CD8-positive, alpha-beta memory T cell (primary cell): ENCODE data around the gene COL9A3. TPM values are rescaled to one million over a fixed set of nuclear protein-coding genes. Genes with fewer than 3 reads are reported as not detected.
A peak's percentile ranks its signal among the peaks of the same experiment; 100 is the strongest.

Experiments
- CTCF ChIA-PET: fragments of 350-600 bp; sonication (Branson Sonifier 250); formaldehyde crosslinking; loops from one replicate; lab custom pipeline; 2021; ENCODE audit warnings: antibody characterized with exemption; lab: Charles Lee
- POLR2A ChIA-PET: fragments of 350-600 bp; sonication (Branson Sonifier 250); formaldehyde crosslinking; loops from one replicate; lab custom pipeline; 2021; ENCODE audit warnings: antibody characterized with exemption; lab: Charles Lee
- DNase-seq, 5 donors: peaks; one replicate each; pipeline versions ENCODE4 v3.0.0 to v3.0.0-alpha.2; 2020 to 2022; ENCODE audit warnings: mixed read lengths in 1 of 5
- H3K27ac ChIP-seq: one replicate; pipeline ENCODE4 v1.7.0; 2013; ENCODE audit warnings: low read depth, mild to moderate bottlenecking, low read length, moderate library complexity
- H3K27me3 ChIP-seq: 2 replicates; pipeline ENCODE4 v1.7.0; 2013; ENCODE audit warnings: low read length, mild to moderate bottlenecking; ENCODE audit not compliant: insufficient read depth, poor library complexity, severe bottlenecking
- H3K36me3 ChIP-seq: 2 replicates; pipeline ENCODE4 v1.7.0; 2013; ENCODE audit warnings: mild to moderate bottlenecking, low read length, moderate library complexity; ENCODE audit not compliant: insufficient read depth
- H3K4me1 ChIP-seq: 2 replicates; pipeline ENCODE4 v1.7.0; 2013; ENCODE audit warnings: mild to moderate bottlenecking, low read length, moderate library complexity; ENCODE audit not compliant: insufficient read depth
- H3K4me3 ChIP-seq: 2 replicates; pipeline ENCODE4 v1.7.0; 2013; ENCODE audit warnings: mild to moderate bottlenecking, low read length
- H3K9me3 ChIP-seq: 2 replicates; pipeline ENCODE4 v1.7.0; 2013; ENCODE audit warnings: mild to moderate bottlenecking, low read length
- H3K27ac Mint-ChIP-seq, 8 donors: one replicate each; pipeline ENCODE4 v1.8.0; 2020 to 2021; ENCODE audit warnings: mixed read lengths in 8 of 8, mild to moderate bottlenecking in 6 of 8, inconsistent platforms in 3 of 8, moderate library complexity in 3 of 8
- H3K27me3 Mint-ChIP-seq, 2 donors: one replicate each; pipeline ENCODE4 v1.8.0; 2020 to 2021; ENCODE audit warnings: mixed read lengths in 2 of 2, mild to moderate bottlenecking in 1 of 2, moderate library complexity in 1 of 2
- H3K36me3 Mint-ChIP-seq, 3 donors: one replicate each; pipeline ENCODE4 v1.8.0; 2020 to 2021; ENCODE audit warnings: mixed read lengths in 3 of 3, inconsistent platforms in 1 of 3, mild to moderate bottlenecking in 1 of 3
- H3K4me1 Mint-ChIP-seq, 3 donors: one replicate each; pipeline ENCODE4 v1.8.0; 2020 to 2021; ENCODE audit warnings: mixed read lengths in 3 of 3, inconsistent platforms in 1 of 3, mild to moderate bottlenecking in 1 of 3
- H3K4me3 Mint-ChIP-seq, 7 donors: one replicate each; pipeline ENCODE4 v1.8.0; 2020 to 2021; ENCODE audit warnings: mixed read lengths in 7 of 7, mild to moderate bottlenecking in 6 of 7, moderate library complexity in 4 of 7, inconsistent platforms in 2 of 7
- H3K9me3 Mint-ChIP-seq, 5 donors: one replicate each; pipeline ENCODE4 v1.8.0; 2020 to 2022; ENCODE audit warnings: mixed read lengths in 5 of 5, mild to moderate bottlenecking in 3 of 5, moderate library complexity in 2 of 5, inconsistent platforms in 1 of 5
- polyA plus RNA-seq: library from polyadenylated mRNA; unstranded; fragments of 300-500 nt; fragmentation: Illumina TruSeq; gene quantifications from one replicate; pipeline ENCODE4 v1.2.3, GENCODE V29; 2021
- total RNA-seq, 2 experiments: library from RNA; stranded (reverse); gene quantifications; one replicate each; pipeline ENCODE4 v1.2.3, GENCODE V29; 2021

Gene COL9A3
- total and polyA plus RNA-seq, 3 experiments from 2014 or later = not detected

GRCh38 chr20:62836967-62837490, 20.2 kb downstream of the COL9A3 start:
- no peaks in the 10 kb centered on the region for H3K36me3 Mint-ChIP-seq
- peaks cover 1 to 5% of the 10 kb centered on the region in 2 donors for H3K27me3 Mint-ChIP-seq
- no peaks in the 10 kb centered on the region for H3K4me1 ChIP-seq
- H3K4me1 Mint-ChIP-seq = peaks cover 0 to 10% (median 1%) of the 10 kb centered on the region in 3 donors
- H3K9me3 Mint-ChIP-seq = no peaks in the 10 kb centered on the region
- CTCF ChIA-PET = no interaction called here
- H3K4me3 ChIP-seq = no peak overlapping the region
- no peak for DNase-seq
- no peak overlapping the region for H3K27ac ChIP-seq
- no peaks in the 10 kb centered on the region for H3K9me3 ChIP-seq
- POLR2A ChIA-PET = no interaction called here
- H3K27me3 ChIP-seq = no peaks in the 10 kb centered on the region
- H3K27ac Mint-ChIP-seq = no peak overlapping the region
- no peaks in the 10 kb centered on the region for H3K36me3 ChIP-seq
- no peak overlapping the region for H3K4me3 Mint-ChIP-seq

GRCh38 chr20:62837790-62838127, 20.9 kb downstream of the COL9A3 start:
- H3K4me3 ChIP-seq = no peak overlapping the region
- no peaks in the 10 kb centered on the region for H3K4me1 ChIP-seq
- Mint-ChIP-seq H3K9me3 (no peaks in the 10 kb centered on the region), H3K36me3 (no peaks in the 10 kb centered on the region), H3K4me3 (no peak overlapping the region), H3K4me1 (peaks cover 0 to 3% (median 0%) of the 10 kb centered on the region in 3 donors), H3K27ac (no peak overlapping the region), H3K27me3 (peaks cover 1 to 5% of the 10 kb centered on the region in 2 donors)
- no peak overlapping the region for H3K27ac ChIP-seq
- H3K36me3 ChIP-seq = no peaks in the 10 kb centered on the region
- POLR2A ChIA-PET = interaction anchor here (0.6 kb wide), 1 partner anchor 29 kb away, joined by 12 read pairs; no protein-coding TSS in a partner anchor
- H3K9me3 ChIP-seq = no peaks in the 10 kb centered on the region
- H3K27me3 ChIP-seq = no peaks in the 10 kb centered on the region
- no peak for DNase-seq
- CTCF ChIA-PET = no interaction called here

DNA sequence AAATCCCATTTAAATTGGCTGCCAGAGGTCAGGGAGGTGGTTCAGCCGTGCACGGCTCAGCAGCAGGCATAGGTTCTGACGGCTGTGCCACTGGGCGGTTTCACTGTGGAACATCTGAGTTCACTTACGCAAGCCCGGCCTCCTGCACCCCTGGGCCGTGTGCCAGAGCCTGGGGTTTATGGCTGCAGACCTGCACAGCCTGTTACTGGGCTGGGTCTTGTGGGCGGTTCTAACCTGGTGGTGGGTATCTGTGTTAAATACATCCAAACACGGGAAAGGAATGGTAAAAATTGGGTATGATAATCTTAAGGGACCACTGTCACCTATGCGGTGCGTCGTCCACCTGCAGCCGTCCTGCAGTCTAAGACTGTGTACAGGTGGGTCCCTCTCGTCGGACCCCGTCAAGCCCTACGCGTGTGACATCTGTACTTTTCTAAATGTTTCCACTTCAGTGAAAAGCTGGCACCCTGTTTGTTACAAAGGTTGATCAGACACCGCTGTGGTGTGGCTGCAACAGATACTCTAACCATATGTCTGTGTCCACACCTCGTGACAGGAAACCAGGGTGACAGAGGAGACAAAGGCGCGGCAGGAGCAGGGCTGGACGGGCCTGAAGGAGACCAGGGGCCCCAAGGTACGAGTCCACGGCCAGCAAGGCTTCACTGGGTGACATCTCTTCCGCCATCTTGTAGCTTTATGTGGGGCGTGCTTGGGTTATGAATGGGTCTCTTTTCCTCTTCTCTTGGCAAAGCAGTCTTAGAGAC, 21.5 kb downstream of the COL9A3 start:
- H3K9me3 ChIP-seq = no peaks in the 10 kb centered on the region
- no peaks in the 10 kb centered on the region for H3K9me3 Mint-ChIP-seq
- H3K27ac Mint-ChIP-seq = peak overlapping the region in 1 of 8 donors; percentile 26
- H3K4me1 Mint-ChIP-seq = no peaks in the 10 kb centered on the region
- H3K4me1 ChIP-seq = no peaks in the 10 kb centered on the region
- no peaks in the 10 kb centered on the region for H3K36me3 ChIP-seq
- H3K4me3 ChIP-seq = no peak overlapping the region
- no peaks in the 10 kb centered on the region for H3K27me3 ChIP-seq
- no peaks in the 10 kb centered on the region for H3K36me3 Mint-ChIP-seq
- CTCF ChIA-PET = no interaction called here
- POLR2A ChIA-PET = interaction anchor here (0.6 kb wide), 1 partner anchor 30 kb away, joined by 12 read pairs; no protein-coding TSS in a partner anchor
- H3K4me3 Mint-ChIP-seq = no peak overlapping the region
- H3K27me3 Mint-ChIP-seq = peaks cover 1 to 5% of the 10 kb centered on the region in 2 donors
- DNase-seq = no peak
- H3K27ac ChIP-seq = no peak overlapping the region

DNA sequence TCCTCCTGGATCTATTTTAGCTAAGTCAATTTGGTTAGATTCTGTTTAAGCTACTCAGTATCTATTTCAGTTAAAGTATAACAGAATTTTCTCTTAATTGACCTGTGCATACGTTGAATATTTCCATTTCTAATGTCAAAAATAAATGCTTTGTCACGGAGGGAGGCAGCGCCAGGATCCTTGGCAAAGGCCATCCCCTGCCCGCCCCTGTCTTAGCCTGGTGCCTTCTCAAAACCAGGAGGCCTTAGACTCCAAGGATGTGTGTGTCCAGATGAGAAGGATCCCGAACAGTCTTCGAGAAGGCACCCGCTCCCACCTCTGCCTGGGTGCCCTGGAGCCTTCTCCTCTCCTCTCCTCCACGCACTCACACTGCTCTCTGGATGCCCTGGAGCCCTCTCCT, 22.4 kb downstream of the COL9A3 start:
- no peaks in the 10 kb centered on the region for H3K9me3 Mint-ChIP-seq
- H3K9me3 ChIP-seq = no peaks in the 10 kb centered on the region
- H3K4me1 ChIP-seq = no peaks in the 10 kb centered on the region
- H3K4me1 Mint-ChIP-seq = no peaks in the 10 kb centered on the region
- CTCF ChIA-PET = no interaction called here
- POLR2A ChIA-PET = no interaction called here
- H3K4me3 Mint-ChIP-seq = no peak overlapping the region
- H3K36me3 ChIP-seq = no peaks in the 10 kb centered on the region
- DNase-seq = no peak
- peaks cover 1 to 5% of the 10 kb centered on the region in 2 donors for H3K27me3 Mint-ChIP-seq
- no peak overlapping the region for H3K27ac Mint-ChIP-seq
- H3K4me3 ChIP-seq = no peak overlapping the region
- H3K27ac ChIP-seq = no peak overlapping the region
- H3K27me3 ChIP-seq = no peaks in the 10 kb centered on the region
- H3K36me3 Mint-ChIP-seq = peaks cover 0 to 1% (median 0%) of the 10 kb centered on the region in 3 donors

GRCh38 chr20:62839816-62840215, 23.0 kb downstream of the COL9A3 start:
- H3K27me3 Mint-ChIP-seq = peaks cover 1 to 5% of the 10 kb centered on the region in 2 donors
- CTCF ChIA-PET = no interaction called here
- peak overlapping the region in 3 of 8 donors; percentile 27 to 74 (median 48) for H3K27ac Mint-ChIP-seq

DNA sequence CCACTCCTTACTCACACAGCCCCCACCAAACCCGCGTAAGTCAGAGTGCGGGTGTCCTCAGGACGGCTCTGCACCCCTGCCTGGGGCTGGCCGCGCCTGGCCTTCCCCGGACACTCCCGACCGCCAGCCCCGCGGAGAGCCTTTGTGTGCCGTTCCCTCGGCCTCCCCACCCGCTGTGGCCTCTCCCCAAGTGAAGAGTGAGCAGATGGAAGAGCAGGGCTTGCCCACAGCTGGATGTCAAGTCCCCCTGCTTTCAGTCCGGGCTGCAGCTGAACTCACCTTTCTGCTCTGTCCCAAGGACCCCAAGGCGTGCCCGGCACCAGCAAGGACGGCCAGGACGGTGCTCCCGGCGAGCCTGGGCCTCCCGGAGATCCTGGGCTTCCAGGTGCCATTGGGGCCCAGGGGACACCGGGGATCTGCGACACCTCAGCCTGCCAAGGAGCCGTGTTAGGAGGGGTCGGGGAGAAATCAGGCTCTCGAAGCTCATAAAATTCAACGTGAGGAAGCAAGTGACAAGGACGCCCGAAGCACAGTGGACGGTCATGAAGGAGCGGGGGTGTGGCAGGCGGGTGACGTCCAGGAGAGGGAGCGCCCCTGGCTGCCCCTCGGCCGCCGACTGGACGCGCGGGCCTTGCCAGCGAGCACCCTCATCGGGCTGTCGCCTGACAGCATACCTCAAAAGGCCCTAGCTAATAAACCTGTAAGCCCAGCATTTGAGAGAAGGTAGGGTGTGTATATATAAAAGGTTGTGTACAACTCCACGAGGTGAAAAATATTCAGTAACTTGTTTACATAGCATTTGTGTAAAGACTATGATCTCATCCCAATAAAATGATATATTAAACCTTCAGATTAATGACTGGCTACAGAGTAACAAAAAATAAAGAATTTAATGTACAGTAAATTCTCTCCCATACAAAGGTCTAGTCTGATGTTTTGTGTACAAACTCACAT, 23.7 kb downstream of the COL9A3 start:
- no peaks in the 10 kb centered on the region for H3K9me3 ChIP-seq
- no peaks in the 10 kb centered on the region for H3K27me3 ChIP-seq
- Mint-ChIP-seq H3K9me3 (no peaks in the 10 kb centered on the region), H3K4me3 (no peak overlapping the region), H3K36me3 (peaks cover 0 to 4% (median 0%) of the 10 kb centered on the region in 3 donors), H3K4me1 (no peaks in the 10 kb centered on the region), H3K27me3 (peaks cover 1 to 2% of the 10 kb centered on the region in 2 donors), H3K27ac (peak overlapping the region in 1 of 8 donors; percentile 74)
- no peaks in the 10 kb centered on the region for H3K36me3 ChIP-seq
- no peaks in the 10 kb centered on the region for H3K4me1 ChIP-seq
- H3K4me3 ChIP-seq = no peak overlapping the region
- no peak overlapping the region for H3K27ac ChIP-seq
- no peak for DNase-seq
- CTCF ChIA-PET = no interaction called here
- POLR2A ChIA-PET = no interaction called here

More at GRCh38 chr20:62839816-62840215, 23.0 kb downstream of the COL9A3 start:
- H3K9me3 Mint-ChIP-seq = no peaks in the 10 kb centered on the region
- H3K27me3 ChIP-seq = no peaks in the 10 kb centered on the region
- no peaks in the 10 kb centered on the region for H3K9me3 ChIP-seq
- no peak overlapping the region for H3K27ac ChIP-seq
- DNase-seq = no peak
- H3K4me3 Mint-ChIP-seq = no peak overlapping the region
- no peaks in the 10 kb centered on the region for H3K4me1 ChIP-seq
- H3K36me3 Mint-ChIP-seq = peaks cover 0 to 1% (median 0%) of the 10 kb centered on the region in 3 donors
- H3K4me1 Mint-ChIP-seq = no peaks in the 10 kb centered on the region
- no peaks in the 10 kb centered on the region for H3K36me3 ChIP-seq
- no peak overlapping the region for H3K4me3 ChIP-seq
- POLR2A ChIA-PET = no interaction called here

DNA sequence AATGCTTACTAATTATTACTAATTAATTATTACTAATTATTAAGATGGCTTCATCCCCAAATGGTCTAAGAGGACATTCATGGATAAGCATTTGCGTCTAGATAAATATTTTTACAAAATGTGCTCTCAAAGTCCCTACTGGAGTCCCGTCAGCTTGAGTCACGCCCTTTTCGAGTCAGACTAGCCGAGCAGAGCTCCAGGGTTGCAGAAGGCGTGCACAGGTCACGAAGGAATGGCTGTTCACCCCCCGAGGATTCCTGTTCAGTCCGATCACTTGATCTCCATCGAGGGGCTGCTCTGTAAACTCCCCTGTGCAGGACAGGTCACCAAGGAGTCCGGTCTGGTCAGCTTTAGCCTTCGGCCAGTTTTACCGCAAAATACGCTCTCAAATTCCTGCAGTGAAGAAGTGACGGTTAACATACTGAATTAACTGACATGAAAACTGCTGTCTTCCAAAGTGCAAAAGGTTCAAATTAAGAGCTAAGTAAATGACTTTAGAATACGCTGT, 24.9 kb downstream of the COL9A3 start:
- Histone ChIP-seq H3K4me1 (no peaks in the 10 kb centered on the region), H3K36me3 (no peaks in the 10 kb centered on the region), H3K27ac (no peak overlapping the region), H3K4me3 (no peak overlapping the region), H3K27me3 (no peaks in the 10 kb centered on the region), H3K9me3 (no peaks in the 10 kb centered on the region)
- DNase-seq = no peak
- Mint-ChIP-seq H3K4me3 (no peak overlapping the region), H3K36me3 (peaks cover 0 to 13% (median 0%) of the 10 kb centered on the region in 3 donors), H3K4me1 (no peaks in the 10 kb centered on the region), H3K9me3 (no peaks in the 10 kb centered on the region), H3K27ac (no peak overlapping the region), H3K27me3 (no peaks in the 10 kb centered on the region)
- ChIA-PET CTCF (no interaction called here), POLR2A (no interaction called here)
